Esophagus muscularis mucosa (tissue), 4 donors: Measurements from ENCODE around the gene PPARA. TPM values are rescaled to one million over a fixed set of nuclear protein-coding genes. Genes with fewer than 3 reads are reported as not detected.

Experiments used
- DNase-seq: peaks from one replicate; pipeline ENCODE4 v3.0.0-alpha.2; 2017; ENCODE audit errors: extremely low spot score
- H3K27ac ChIP-seq, 4 donors: fragments of 200-600 bp; sonication (generic); replicated peaks in 1 of 4; 1 replicate in 3 of 4; 2 replicates in 1 of 4; pipeline ENCODE4 v1.5.1; 2016 to 2019; ENCODE audit warnings: mild to moderate bottlenecking in 1 of 4
- H3K27me3 ChIP-seq, 4 donors: fragments of 200-600 bp; sonication (generic); one replicate each; pipeline versions ENCODE4 v1.5.1 to v1.6.0; 2016 to 2019
- H3K36me3 ChIP-seq, 4 donors: fragments of 200-600 bp; sonication (generic); one replicate each; pipeline ENCODE4 v1.5.1; 2016 to 2019
- H3K4me1 ChIP-seq, 4 donors: fragments of 200-600 bp; sonication (generic); one replicate each; pipeline ENCODE4 v1.5.1; 2016 to 2019
- H3K4me3 ChIP-seq, 4 donors: fragments of 200-600 bp; sonication (generic); 1 replicate in 2 of 4; 2 replicates in 2 of 4; pipeline ENCODE4 v1.5.1; 2016 to 2019; ENCODE audit warnings: mild to moderate bottlenecking in 4 of 4, moderate library complexity in 1 of 4
- H3K9me3 ChIP-seq, 4 donors: fragments of 200-600 bp; sonication (generic); 1 replicate in 3 of 4; 2 replicates in 1 of 4; pipeline ENCODE4 v1.5.1; 2016 to 2019
- CTCF ChIP-seq, 3 experiments: fragments of 200-600 bp in 2 of 3; fragments of 450-650 bp in 1 of 3; sonication (generic) in 2 of 3; IDR thresholded peaks; one replicate each; pipeline ENCODE4 v1.5.1; 2017 to 2019; ENCODE audit warnings: antibody characterized with exemption in 3 of 3, mild to moderate bottlenecking in 2 of 3, moderate library complexity in 1 of 3
- EP300 ChIP-seq: sonication (generic); formaldehyde crosslinking; IDR thresholded peaks from one replicate; pipeline ENCODE4 v1.6.1; 2017; ENCODE audit warnings: antibody characterized with exemption
- POLR2A ChIP-seq: fragments of 450-650 bp; IDR thresholded peaks from one replicate; pipeline ENCODE4 v1.6.1; 2017; ENCODE audit warnings: antibody characterized with exemption, moderate library complexity, mild to moderate bottlenecking, low read depth
- POLR2AphosphoS5 ChIP-seq, 2 donors: sonication (generic); formaldehyde crosslinking; IDR thresholded peaks; one replicate each; pipeline ENCODE4 v1.6.1; 2017; ENCODE audit warnings: antibody characterized with exemption in 2 of 2
- WGBS: methylation state at CpG from one replicate; pipeline ENCODE4 v1.1.5; 2018; 5-methylcytosine and 5-hydroxymethylcytosine counted together
- intact Hi-C: fragments of 100-400 bp; cut with DNase I; formaldehyde crosslinking; loops from one replicate; pipeline ENCODE4 v1.15.1; 2023
- total RNA-seq, 4 donors: library from RNA; depleted of rRNA; stranded (reverse); fragments of >200 nt; gene quantifications; one replicate each; pipeline versions ENCODE4 v1.1.0 to v1.2.1, GENCODE V29; 2016

Gene PPARA
- total RNA-seq: 10 to 100 TPM; 17.0 to 50.9 (median 26.8) TPM

- Histone ChIP-seq H3K4me3 (peak within 1 kb of the TSS; percentile 89 to 96 (median 92)), H3K27me3 (no peaks in the 10 kb centered on the region), H3K27ac (peak within 1 kb of the TSS; percentile 90 to 94 (median 92)), H3K36me3 (peaks cover 0 to 15% (median 4%) of the 10 kb centered on the region in 4 donors), H3K4me1 (peaks cover 30 to 42% (median 32%) of the 10 kb centered on the region in 4 donors), H3K9me3 (no peaks in the 10 kb centered on the region)
- intact Hi-C loops: no loop called here
- peak in 1 of 2 donors; percentile 69 for TF ChIP-seq POLR2AphosphoS5 (IDR thresholded peaks at IDR 0.05)
- no peak for TF ChIP-seq EP300
- peak; percentile 32 for TF ChIP-seq POLR2A
- TF ChIP-seq CTCF (IDR thresholded peaks at IDR 0.05): peak in 1 of 3 experiments; percentile 9
- WGBS: no CpG with 5 or more reads among the region's 98 CpGs
- no peak for DNase-seq
Observed at GRCh38 chr22:46150034-46150654, at the start of gene PPARA. Gene PPARA, plus strand, starts transcription at chr22:46150526. Its CDS starts 47,858 bp downstream, at chr22:46198384.

- intact Hi-C loops: no loop called here
- no peaks in the 10 kb centered on the region for H3K9me3 ChIP-seq
- TF ChIP-seq POLR2AphosphoS5 (IDR thresholded peaks at IDR 0.05) (no peak), POLR2A (no peak), EP300 (no peak), CTCF (IDR thresholded peaks at IDR 0.05) (no peak)
- H3K4me1 ChIP-seq: peaks cover 88 to 100% (median 98%) of the 10 kb centered on the region in 4 donors
- no peak overlapping the region for H3K4me3 ChIP-seq
- H3K27me3 ChIP-seq: no peaks in the 10 kb centered on the region
- H3K36me3 ChIP-seq: peaks cover 48 to 95% (median 85%) of the 10 kb centered on the region in 4 donors
- no peak for DNase-seq
- 88% methylated on average over 4 of the region's 11 CpGs for WGBS
- H3K27ac ChIP-seq: peak overlapping the region; percentile 77 to 85 (median 81)
Observed at GRCh38 chr22:46102159-46102558, 48.2 kb upstream of the PPARA start.

- Histone ChIP-seq H3K4me1 (peaks cover 88 to 100% (median 98%) of the 10 kb centered on the region in 4 donors), H3K4me3 (no peak overlapping the region), H3K9me3 (no peaks in the 10 kb centered on the region), H3K27ac (peak overlapping the region; percentile 77 to 85 (median 81)), H3K27me3 (no peaks in the 10 kb centered on the region), H3K36me3 (peaks cover 47 to 95% (median 83%) of the 10 kb centered on the region in 4 donors)
- intact Hi-C loops: no loop called here
- TF ChIP-seq POLR2AphosphoS5 (IDR thresholded peaks at IDR 0.05) (no peak), POLR2A (no peak)
- 73% methylated on average over 6 of the region's 13 CpGs for WGBS
- DNase-seq: no peak
Observed at GRCh38 chr22:46102752-46103151, 47.6 kb upstream of the PPARA start.

GRCh38 chr22:46103181-46103580, 47.1 kb upstream of the PPARA start:
- peaks cover 43 to 93% (median 81%) of the 10 kb centered on the region in 4 donors for H3K36me3 ChIP-seq
- no peaks in the 10 kb centered on the region for H3K9me3 ChIP-seq
- intact Hi-C loops: no loop called here
- no peak for DNase-seq
- peak overlapping the region; percentile 77 to 85 (median 81) for H3K27ac ChIP-seq
- TF ChIP-seq EP300: no peak
- TF ChIP-seq CTCF (IDR thresholded peaks at IDR 0.05): no peak
- no peak for TF ChIP-seq POLR2A
- no peak for TF ChIP-seq POLR2AphosphoS5 (IDR thresholded peaks at IDR 0.05)
- no peak overlapping the region for H3K4me3 ChIP-seq
- no peaks in the 10 kb centered on the region for H3K27me3 ChIP-seq
- WGBS: 81% methylated on average over 3 of the region's 13 CpGs
- H3K4me1 ChIP-seq: peaks cover 88 to 100% (median 98%) of the 10 kb centered on the region in 4 donors

- Histone ChIP-seq H3K9me3 (no peaks in the 10 kb centered on the region), H3K27ac (peak overlapping the region; percentile 77 to 85 (median 81)), H3K4me1 (peaks cover 88 to 100% (median 98%) of the 10 kb centered on the region in 4 donors), H3K27me3 (no peaks in the 10 kb centered on the region), H3K36me3 (peaks cover 38 to 92% (median 78%) of the 10 kb centered on the region in 4 donors), H3K4me3 (no peak overlapping the region)
- intact Hi-C loops: no loop called here
- TF ChIP-seq EP300 (no peak), POLR2AphosphoS5 (IDR thresholded peaks at IDR 0.05) (no peak), POLR2A (no peak), CTCF (IDR thresholded peaks at IDR 0.05) (no peak)
- WGBS: 85% methylated on average over 11 of the region's 19 CpGs
- no peak for DNase-seq
Observed at GRCh38 chr22:46103664-46104063, 46.7 kb upstream of the PPARA start.
